GM19099 (cell line): ENCODE measurements around the gene CDH4.

Source experiments
- POLR2A ChIP-seq: IDR thresholded peaks from 3 replicates; pipeline ENCODE4 v1.6.1; 2011; ENCODE audit warnings: low read depth; ENCODE audit not compliant: insufficient read length; ENCODE audit errors: extremely low read depth

Gene CDH4

DNA sequence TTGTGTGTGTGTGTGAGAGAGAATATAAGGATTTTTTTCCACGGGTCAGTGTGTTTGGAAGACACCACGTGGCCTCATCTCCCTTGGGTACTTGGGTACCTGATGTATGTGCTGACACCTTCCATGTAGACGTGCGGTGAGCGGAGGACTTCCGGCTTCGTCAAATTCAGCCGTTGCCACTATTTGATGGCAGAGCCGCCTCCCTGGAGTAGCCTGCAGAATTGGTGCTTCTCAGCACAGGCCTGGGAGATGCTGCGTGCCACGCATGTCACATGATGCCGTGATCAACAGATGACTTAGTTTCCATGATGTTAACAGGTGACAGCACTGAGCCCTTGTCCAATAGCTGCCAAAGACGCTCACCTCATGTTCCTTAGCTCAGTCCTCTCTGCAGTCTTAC is 69.4 kb downstream of the CDH4 start:
- no peak for TF ChIP-seq POLR2A

DNA sequence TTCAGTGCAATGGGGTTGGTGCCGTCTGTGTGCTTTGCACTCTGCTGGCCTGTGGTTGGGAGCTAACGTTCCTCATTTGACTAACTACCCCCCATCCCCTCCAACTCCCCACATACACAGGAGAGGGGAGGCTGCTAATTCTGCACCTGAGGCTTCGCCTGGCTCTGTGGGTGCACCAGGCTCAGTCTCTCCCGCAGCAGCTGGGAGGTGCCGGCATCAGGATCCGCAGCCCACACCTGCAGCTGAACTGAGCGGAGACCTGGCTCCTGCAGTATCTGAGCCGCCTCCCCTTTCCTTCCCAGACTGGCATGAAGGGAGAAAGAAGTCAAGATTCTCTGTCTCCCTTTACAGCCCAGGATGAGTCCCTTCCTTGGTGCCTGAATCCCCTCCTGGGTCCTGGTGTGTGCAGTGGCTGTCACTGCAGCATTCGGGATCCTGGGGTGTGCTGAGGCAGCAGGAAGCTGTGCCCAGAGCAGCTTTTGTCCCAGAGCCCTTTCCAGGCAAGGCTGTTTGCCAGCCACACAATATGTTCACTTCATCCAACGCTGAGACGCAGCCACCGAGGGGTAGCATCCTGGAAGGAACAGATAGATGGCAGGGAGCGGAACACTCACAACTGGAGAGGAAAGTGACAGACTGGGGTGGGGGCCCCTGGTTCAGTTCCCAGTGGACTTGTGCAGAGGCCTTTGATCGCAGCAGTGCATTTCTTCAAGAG is 70.2 kb downstream of the CDH4 start:
- TF ChIP-seq POLR2A = no peak

DNA sequence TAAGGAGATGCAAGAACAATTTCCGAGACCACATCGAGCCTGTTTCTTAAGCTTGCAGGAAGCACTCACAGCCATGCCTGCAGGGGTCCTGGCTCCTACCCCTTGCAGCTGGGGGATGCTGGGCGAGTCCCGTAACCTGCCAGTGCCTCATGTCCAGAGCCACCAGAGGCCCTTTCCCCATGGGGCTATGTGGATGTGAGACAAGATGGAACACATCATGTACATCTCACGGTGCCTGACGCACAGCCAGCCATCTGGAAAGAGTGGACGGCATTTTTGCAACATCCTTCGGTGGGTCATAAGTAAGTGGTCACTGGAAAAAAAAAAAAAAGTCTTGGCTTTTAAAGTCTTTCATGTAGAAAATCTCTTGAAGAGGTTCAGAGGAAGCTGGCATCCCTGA is 72.8 kb downstream of the CDH4 start:
- TF ChIP-seq POLR2A = no peak

DNA sequence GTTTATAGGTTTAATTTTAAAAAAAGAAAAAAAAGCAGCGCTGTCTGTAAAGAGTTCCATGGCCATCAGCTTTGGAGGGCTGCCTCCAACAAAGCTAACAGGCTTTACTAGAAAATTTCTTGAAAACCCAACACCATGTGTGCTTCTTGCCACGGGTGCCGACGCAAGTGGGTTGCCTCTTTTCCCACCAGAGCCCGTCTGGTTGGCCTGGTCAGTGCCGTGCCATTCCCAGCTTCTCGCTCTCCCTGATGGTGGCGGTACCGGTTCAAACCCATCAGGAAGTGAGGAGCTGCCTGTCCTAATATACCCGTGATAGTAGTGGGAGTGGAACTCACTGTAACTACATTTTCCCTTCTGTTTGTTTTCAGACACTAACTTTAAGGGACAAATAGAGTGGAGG is 73.7 kb downstream of the CDH4 start:
- no peak for TF ChIP-seq POLR2A

DNA sequence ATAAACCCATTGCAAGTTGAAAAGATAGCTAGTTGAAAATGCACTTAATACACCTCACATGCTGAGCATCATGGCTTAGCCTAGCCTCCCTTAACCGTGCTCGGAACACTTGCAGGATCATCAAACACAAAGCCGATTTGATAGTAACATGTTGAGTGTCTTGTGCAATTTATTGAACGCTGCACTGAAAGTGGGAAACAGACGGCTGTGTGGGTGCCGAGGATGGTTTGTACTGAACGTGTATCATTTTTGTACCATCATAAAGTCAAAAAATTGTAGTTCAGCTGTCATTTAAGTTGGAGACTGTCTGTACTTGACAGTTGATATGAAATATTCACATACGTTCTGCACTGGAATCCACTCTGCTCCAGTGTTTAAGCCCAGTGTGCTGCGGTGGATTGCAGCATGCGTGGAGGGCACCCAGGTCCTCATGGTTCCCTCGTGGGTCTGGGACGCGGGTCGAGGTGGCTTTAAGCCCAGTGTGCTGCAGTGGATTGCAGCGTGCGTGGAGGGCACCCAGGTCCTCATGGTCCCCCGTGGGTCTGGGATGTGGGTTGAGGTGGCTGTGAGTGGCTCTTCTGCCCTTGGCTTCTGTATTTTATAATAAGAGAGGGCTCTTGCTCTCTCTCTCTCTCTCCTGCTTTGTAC is 77.0 kb downstream of the CDH4 start:
- TF ChIP-seq POLR2A = no peak

DNA sequence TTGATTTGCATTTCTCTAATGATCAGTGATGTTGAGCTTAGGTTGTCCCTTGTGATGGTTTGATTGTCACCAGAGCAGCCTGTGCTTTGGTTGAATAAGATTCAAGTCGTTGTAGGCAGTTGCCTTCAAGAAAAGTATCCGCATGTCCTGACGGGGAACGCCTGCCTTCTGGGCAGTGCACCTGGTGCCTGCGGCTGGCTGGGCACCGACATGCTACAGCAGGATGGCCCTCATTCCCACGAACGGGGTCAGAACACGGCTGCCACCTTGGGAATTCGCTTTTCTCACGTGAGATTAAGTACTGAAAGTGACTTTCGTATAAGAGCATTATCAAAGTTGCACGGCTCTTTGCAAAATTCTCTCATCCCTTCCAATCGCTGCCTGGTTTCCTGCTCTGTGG is 78.4 kb downstream of the CDH4 start:
- no peak for TF ChIP-seq POLR2A

DNA sequence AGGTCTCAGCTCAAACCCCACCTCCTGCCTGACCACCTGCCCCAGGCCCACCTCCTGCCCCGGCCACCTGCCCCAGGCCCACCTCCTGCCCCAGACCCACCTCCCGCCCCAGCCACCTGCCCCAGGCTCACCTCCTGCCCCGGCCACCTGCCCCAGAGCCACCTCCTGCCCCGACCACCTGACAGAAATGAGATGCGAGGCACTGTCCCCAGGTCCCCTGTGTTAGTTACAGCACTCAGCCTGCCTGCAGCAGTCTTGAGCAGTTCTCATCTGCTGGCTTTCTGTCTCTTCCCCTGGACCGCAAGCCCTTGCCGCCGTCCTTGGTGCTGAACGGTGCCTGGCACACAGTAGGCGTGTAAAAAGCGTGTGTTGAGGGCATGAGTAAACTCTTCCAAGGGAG is 79.5 kb downstream of the CDH4 start:
- TF ChIP-seq POLR2A = no peak

DNA sequence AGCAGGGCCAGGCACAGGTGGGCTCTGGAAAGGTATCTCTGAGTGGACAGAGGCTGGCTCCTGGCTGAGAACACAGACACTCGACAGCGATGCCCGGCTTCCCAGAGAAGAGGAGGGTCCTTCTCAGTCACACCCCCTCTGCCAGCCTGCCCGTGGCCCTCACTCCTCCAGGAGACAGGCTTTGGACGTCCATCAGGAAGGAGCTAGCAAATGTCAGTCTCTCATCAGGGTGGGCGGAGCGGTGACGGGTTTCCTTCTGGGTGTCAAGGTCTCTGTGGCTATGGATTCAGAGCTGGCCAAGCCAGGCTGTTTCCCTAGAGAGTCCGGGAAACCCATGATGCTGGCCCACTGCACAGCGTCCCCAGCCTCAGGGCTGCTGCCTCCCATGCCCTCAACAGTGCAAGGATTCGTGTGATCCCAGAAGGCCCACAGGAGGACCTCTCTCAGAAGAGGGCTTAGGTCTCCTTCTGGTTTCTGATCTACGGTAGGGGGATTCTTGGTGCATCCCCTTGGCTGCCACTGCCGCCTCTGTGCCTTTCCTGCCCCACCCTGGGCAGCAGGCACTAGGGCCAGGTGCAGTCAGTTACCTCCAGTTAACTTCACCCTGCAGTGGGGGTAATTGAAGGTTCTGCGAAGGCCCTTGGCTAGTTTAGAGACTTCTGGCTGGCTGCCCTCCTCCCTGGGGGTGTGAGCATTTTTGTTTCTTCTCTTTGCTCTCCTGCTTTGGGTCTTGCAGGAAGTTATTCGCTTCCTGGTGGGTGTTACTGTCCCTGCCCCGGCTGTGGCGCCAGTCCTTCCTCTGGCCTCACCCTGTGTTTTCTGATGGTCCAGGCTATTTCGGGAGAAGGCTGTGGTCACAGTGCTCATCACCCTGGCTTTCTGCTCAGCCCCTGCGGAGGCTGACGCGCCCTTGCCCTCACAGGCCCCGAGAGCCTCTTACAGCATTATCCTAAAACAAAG is 80.2 kb downstream of the CDH4 start:
- no peak for TF ChIP-seq POLR2A

DNA sequence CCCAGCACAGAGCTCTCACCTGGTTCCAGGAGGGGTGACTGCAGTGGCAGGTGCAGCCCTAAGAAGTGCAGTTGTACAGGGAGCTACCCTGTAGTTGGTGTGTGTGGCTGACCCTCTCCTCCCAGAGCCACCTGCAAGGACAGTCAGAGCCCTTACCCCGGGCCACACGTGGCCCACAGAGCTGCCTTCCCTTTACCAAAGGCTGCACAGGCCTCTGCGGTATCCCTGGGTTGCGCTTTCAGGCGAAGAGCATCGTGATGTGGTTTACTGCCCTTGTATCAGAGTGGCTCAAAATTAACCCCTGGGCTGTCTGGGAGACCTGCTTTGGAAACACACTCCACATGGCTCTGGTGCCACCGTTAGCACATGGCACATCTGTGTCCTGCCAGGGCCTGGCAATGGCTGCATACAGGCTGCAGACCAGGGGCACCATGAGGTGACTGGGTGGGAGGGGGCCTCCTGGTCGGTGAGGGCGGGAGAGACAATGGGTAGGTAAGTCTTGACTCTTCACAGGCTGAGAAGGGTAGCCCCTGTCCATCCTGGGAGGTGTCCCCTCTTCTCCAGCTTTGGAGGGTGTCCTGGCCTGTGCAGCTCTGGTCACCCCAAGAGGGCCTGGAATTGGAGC is 81.5 kb downstream of the CDH4 start:
- no peak for TF ChIP-seq POLR2A

DNA sequence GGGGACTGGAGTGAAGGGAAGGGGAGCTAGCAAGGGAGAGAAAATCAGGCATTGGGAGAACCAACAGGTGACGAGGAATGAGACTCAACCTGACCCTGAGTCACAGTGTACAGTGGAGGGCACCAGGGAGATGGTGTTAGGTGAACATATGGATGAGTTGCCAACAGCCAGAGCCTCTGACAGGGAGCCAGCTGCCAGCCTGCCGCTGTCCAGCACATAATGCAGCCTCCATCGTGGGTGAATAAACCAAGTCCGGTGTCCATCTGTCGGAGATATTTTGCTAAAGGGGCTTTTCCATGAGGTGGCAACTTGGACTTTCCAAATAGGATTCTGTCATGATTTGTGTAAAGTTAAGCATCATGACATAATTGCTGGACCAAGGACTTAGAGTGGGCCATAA is 88.1 kb downstream of the CDH4 start:
- TF ChIP-seq POLR2A = no peak

DNA sequence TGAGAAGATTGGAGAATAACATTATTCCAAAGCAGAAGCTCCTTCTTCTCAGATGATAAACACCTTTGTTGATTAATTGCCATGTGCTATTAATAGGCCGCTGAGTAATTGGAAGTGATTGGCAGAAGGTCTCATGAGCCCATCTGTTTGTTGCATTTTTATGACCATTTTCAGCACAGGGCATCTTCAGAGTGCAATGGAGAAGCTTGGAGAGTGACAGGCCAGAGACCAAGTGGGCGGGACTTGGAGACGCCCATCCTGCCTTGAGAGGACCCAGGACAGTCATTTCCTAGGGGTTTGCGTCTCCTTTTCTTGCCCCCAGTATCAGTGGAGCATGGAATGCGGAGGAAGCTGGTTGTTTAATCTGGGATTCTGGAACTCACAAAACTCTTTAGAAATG is 89.5 kb downstream of the CDH4 start:
- TF ChIP-seq POLR2A = no peak

DNA sequence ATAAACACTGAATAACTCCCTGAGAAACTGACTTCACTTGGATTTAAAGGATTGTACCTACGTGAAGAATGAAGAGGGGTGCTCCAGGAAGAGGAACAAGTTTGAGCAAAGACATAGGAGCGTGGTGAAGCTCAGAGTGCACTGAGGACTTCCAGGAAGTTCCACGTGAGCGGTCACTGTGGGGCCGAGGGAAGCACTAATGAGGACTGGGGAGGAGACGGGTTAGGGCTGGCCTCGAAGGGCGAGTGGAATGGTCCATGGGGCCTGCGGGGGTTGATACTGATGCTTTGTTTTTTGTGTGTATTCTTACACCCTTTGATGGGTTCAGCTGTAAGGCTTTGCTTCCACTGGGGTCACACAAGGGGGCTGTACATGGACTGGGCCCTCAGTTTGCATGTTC is 91.9 kb downstream of the CDH4 start:
- TF ChIP-seq POLR2A = no peak

DNA sequence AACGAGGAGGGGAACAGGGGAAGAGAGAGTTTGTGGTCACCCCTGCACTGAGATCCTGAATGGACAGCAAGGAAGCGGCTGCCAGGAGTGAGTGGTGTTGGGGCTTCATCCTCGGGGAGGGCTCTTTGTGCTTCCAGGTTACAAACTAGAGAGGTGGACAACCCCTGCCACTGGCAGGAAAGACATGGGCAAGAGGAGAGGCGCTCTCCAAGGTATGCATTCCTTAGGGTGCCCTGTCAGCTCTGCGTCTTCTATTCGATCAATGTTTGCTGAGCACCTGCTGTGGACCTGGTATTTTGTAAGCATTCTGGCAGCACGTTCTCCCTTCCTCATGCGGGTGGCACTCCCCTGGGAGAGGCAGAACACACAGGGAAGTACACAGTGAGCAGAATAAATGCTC is 93.6 kb downstream of the CDH4 start:
- no peak for TF ChIP-seq POLR2A

DNA sequence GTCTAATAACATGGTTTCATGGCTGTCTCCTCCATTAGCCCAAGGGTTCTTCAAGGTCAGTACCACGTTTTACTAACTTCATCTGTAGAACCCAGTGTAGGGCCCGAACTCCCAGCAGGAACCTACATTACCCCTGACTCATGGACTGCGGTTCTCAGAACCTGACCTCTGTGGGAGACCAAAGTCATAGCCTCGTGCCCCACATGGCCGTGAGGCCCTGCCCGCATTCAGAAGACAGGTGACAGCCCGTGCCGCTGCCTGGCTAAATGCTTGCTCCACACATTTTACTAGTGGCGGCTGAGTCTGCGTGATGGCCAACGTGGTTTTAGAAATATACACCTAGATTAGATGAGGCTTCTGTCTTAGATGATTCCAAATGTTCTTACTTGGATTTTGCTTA is 94.9 kb downstream of the CDH4 start:
- TF ChIP-seq POLR2A = no peak

DNA sequence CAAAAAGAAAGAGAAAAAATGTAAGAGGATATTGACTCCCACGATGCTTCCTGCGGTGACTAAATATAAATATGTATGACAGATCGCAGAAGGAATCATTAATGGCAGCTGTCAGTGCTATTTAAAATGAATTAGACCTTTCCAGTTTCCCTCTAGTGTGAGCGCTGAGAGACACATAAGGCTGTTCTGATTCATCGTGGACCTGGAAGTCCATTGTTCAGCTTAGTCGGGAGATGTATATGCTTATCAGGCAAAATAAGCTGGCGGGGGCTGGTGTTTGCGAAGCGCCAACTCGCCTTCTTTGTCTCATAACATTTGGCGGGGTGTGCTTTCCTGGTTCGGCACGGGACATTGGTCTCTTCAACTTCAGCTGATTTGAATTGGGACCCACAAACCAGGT is 95.4 kb downstream of the CDH4 start:
- TF ChIP-seq POLR2A = no peak
